ENCODE data around the gene SH2D4B. TPM values are rescaled to one million over a fixed set of nuclear protein-coding genes. Genes with fewer than 3 reads are reported as not detected.

Gene SH2D4B
- total RNA-seq, 1 experiment from 2014 or later = 0.08 TPM

DNA sequence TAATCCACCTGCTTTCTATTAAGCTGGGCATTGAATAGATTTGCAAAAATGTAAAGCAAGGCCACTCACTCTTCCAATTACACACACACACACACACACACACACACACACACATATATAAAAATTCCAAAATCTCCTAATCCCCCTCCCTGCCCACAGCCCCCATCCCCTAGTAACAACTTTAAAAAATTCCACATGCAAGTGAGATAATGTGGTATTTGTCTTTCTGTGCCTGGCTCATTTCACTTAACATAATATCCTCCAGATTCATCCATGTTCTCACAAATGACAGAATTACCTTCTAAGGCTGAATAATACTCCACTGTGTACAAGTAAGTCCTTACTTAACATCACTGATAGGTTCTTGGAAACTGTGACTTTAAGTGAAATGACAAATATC, 24.2 kb downstream of the SH2D4B start:
- DNase-seq (ENCODE audit: low read depth in 1 of 2, low spot score in 2 of 2) = no peak
- H3K4me3 ChIP-seq = no peak overlapping the region
- H3K4me1 ChIP-seq (replicated peaks) = no peaks in the 10 kb centered on the region
- peaks cover 15% of the 10 kb centered on the region; the same call in 1 of the 2 replicates for H3K27me3 ChIP-seq (replicated peaks)
- no peaks in the 10 kb centered on the region for H3K36me3 ChIP-seq
- H3K27ac ChIP-seq = no peak overlapping the region
- H3K9me3 ChIP-seq (replicated peaks) = no peaks in the 10 kb centered on the region

DNA sequence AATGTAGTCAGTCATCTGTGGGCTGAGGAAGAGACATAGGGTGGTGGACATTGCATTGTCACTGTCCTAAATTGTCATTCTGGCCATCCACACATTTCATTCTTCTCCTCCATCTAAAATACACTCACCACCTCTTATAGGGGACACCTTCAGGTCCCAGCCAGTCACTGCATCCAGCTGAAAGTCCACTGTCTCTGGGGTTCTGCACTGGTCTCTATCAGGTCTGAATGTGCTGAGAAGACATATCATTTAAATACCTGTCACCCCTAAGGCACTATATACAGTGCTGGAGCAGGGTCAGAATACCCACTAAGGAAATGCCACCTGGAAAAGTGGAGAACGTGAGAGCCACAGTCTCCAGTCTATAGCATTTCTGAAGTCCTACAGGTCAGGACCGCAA, 29.6 kb downstream of the SH2D4B start:
- H3K27me3 ChIP-seq (replicated peaks) = peaks cover 26% of the 10 kb centered on the region; the same call in 1 of the 2 replicates
- no peaks in the 10 kb centered on the region for H3K9me3 ChIP-seq (replicated peaks)
- DNase-seq (ENCODE audit: low read depth in 1 of 2, low spot score in 2 of 2) = peak in 1 of 2 experiments; percentile 9
- no peak overlapping the region for H3K27ac ChIP-seq
- H3K4me3 ChIP-seq = no peak overlapping the region
- H3K36me3 ChIP-seq = no peaks in the 10 kb centered on the region
- no peaks in the 10 kb centered on the region for H3K4me1 ChIP-seq (replicated peaks)

DNA sequence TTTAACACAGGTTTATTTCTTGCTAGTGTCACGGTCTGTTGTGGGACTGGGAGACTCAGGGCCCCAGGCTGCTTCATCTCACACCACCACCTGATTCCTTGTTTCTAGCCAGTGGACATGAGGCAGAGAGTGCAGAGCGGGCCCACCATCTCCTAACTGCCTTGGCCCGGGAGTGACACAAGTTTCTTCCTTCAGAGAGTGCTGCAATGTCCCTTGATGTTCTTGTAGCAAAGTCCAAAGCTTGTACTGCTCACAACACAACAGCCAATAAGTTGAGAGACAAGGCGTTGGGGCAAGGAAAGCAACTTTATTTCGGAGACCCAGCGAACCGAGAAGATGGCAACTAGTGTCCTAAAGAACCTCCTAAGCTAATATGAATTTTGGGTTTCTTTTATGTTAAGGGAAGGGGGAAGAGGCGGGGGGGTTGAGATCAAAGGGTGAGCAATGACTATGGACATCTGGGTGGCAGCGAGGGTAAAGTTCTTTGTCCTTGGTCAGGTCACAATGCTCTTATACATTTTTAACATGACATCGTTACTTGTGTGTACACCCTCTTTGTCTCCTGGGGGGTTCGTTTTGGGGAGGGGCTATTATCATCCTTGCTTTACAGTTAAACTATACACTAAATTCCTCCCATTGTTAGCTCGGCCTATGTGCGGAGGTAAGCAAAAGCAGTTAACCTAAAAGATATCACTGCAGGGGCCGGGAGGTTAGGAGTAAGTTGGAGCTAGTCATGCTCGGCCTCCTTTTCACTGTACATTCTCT, 31.6 kb downstream of the SH2D4B start:
- no peak overlapping the region for H3K4me3 ChIP-seq
- peak in 1 of 2 experiments; percentile 24 for DNase-seq (ENCODE audit: low read depth in 1 of 2, low spot score in 2 of 2)
- H3K36me3 ChIP-seq = no peaks in the 10 kb centered on the region
- no peaks in the 10 kb centered on the region for H3K9me3 ChIP-seq (replicated peaks)
- H3K4me1 ChIP-seq (replicated peaks) = no peaks in the 10 kb centered on the region
- no peak overlapping the region for H3K27ac ChIP-seq
- H3K27me3 ChIP-seq (replicated peaks) = peaks cover 22% of the 10 kb centered on the region; the same call in 1 of the 2 replicates

DNA sequence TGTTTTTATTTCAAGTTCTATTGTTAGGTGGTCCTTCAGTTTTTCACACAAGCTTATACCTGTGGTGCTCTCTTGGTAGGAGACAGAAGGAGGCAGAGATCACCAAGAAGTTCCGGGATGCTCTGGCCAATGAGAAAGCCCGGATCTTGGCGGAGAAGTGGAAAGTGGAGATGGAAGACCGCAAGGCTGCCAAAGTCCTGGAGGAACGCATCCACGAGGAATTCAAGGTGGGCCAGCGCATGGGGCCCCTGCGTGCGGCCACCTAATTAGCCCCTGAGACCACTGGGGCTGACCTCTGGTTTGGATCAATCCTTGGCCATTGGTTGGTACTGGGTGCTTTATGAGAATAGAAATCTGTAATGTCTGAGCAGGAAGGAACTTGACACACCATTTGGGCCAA, 33.6 kb downstream of the SH2D4B start:
- Histone ChIP-seq H3K4me3 (no peak overlapping the region), H3K9me3 (replicated peaks) (no peaks in the 10 kb centered on the region), H3K27ac (no peak overlapping the region), H3K4me1 (replicated peaks) (no peaks in the 10 kb centered on the region), H3K36me3 (no peaks in the 10 kb centered on the region), H3K27me3 (replicated peaks) (peaks cover 16% of the 10 kb centered on the region; the same call in 1 of the 2 replicates)
- DNase-seq (ENCODE audit: low read depth in 1 of 2, low spot score in 2 of 2) = peak in 1 of 2 experiments; percentile 20

DNA sequence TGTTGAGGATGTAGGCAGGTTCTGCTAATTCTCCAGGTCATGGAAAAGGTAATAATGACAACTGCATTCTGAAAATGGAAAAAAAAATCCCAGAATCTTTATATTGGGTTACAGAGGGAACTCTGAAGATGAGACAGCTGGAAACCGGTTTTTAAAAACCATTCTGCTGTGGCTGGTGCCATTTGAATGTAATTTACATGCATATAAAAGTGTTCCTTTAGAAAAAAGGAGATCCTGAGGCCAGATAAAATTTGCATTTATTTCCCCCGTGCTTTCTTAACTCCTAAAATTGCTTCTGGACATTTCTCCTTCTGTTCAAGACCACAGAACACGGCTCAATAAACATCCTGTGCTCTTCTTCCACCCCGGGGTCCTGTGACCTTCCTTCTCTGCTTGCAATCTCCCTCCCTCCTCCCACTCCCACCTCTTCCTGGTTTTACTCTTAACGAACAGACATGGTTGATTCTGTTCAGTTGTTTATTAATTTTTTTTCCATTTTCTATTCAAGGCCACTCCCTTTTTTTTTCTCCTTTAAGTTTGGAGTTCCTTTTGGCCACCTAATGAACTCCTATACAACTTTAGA, 41.6 kb downstream of the SH2D4B start:
- Histone ChIP-seq H3K4me3 (no peak overlapping the region), H3K36me3 (no peaks in the 10 kb centered on the region), H3K27me3 (replicated peaks) (no peaks in the 10 kb centered on the region)

DNA sequence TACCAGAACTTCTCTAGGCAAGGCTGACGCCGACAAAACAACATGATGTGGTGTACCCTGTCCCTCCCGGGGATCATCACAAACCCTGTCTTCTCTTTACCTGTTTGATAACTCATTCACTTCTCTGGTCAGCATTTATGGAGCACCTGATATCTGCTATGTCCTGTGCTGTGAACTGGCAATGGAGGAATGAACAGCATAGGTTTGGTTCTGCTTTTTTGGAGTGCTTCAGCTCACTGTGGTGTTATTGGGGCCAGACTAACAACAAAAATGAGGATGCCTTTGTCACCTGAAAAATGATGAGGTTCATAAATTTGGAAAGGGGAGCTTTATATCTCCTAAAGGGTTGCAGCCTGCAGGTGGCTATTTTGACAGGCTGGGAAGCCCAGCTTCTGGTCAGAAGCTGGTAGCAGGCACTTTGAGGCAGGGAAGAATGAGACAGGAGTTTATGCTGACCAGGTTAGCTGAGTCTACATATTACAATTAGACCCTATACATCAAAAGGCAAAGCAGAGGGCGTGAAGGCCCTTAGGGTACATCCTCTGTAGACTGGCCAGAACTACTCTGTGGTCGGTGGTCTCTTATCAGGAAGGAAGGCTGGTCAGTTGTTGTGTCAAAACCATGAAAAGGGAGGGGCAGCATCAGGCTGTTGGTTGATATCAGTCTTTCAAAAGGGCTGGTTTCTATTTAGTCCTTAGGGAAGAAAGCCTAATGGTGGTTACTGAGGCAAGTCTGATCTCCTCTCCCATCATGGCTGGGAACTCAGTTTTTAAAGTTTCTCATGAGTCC, 42.3 kb downstream of the SH2D4B start:
- no peaks in the 10 kb centered on the region for H3K27me3 ChIP-seq (replicated peaks)
- no peaks in the 10 kb centered on the region for H3K9me3 ChIP-seq (replicated peaks)
- H3K4me3 ChIP-seq = no peak overlapping the region
- H3K27ac ChIP-seq = no peak overlapping the region
- H3K36me3 ChIP-seq = no peaks in the 10 kb centered on the region
- DNase-seq (ENCODE audit: low read depth in 1 of 2, low spot score in 2 of 2) = peak in 1 of 2 experiments; percentile 22
- no peaks in the 10 kb centered on the region for H3K4me1 ChIP-seq (replicated peaks)

More for the DNA sequence above, 41.6 kb downstream of the SH2D4B start:
- Histone ChIP-seq H3K9me3 (replicated peaks) (no peaks in the 10 kb centered on the region), H3K27ac (no peak overlapping the region), H3K4me1 (replicated peaks) (no peaks in the 10 kb centered on the region)
- DNase-seq (ENCODE audit: low read depth in 1 of 2, low spot score in 2 of 2) = no peak

DNA sequence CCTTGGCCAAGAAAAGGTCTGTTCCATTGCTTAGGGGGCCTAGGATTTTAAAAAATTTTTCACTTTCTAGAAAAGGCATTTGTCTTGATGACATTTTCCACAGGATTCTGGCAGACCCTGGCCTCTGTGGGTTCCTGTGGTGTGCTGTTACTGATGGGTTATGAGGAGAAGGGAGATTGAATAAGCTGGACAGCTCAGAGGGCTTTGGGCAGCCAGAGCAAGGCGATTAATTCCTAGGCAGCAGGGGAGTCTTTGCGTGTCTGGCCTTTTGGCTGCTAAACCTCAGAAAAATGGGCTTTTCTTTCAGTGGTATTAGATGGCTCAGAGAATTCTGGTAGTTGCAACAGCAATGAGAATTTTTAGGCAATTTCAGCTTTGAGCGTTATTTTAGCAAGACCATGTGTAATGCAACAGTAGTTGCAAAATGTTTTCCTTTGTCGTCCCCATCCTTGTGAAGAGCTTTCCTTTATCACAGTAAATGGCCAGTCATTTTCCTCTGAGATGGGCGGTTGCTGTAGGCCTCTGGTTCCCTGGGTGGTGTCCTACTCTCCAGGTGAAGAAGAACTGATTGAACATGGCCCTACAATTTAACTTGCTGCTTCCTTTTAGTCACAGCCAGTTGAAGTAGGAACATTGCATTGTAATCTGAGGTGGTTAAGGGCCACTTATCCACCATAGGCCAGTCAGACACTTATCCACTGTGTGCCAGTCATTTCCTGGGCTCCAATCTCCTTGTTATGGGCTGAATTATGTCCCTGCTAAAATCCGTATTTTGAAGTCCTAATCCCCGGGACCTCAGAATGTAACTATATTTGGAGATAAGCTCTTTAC, 43.2 kb downstream of the SH2D4B start:
- no peak overlapping the region for H3K4me3 ChIP-seq
- H3K27ac ChIP-seq = no peak overlapping the region
- H3K4me1 ChIP-seq (replicated peaks) = no peaks in the 10 kb centered on the region
- DNase-seq (ENCODE audit: low read depth in 1 of 2, low spot score in 2 of 2) = peak in 1 of 2 experiments; percentile 15
- no peaks in the 10 kb centered on the region for H3K36me3 ChIP-seq
- H3K9me3 ChIP-seq (replicated peaks) = no peaks in the 10 kb centered on the region
- H3K27me3 ChIP-seq (replicated peaks) = no peaks in the 10 kb centered on the region

DNA sequence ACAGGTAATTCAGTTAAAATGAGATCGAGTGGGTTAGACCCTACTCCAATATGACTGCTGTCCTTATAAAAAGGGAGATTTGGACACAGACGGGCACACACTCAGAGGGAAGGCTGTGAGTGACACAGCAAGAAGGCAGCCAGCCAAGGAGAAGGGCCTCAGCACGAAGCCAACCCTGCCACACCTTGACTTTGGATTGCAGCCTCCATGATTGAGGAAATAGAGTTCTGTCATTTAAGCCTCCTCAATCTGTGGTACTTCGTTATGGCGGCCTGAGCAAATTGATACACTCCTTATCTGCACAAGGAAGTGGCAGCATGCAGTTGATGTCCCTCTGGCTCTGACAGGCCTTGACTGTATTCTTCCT, 43.8 kb downstream of the SH2D4B start:
- H3K27ac ChIP-seq = no peak overlapping the region
- no peaks in the 10 kb centered on the region for H3K9me3 ChIP-seq (replicated peaks)
- no peaks in the 10 kb centered on the region for H3K36me3 ChIP-seq
- H3K4me3 ChIP-seq = no peak overlapping the region
- peak in 1 of 2 experiments; percentile 28 for DNase-seq (ENCODE audit: low read depth in 1 of 2, low spot score in 2 of 2)
- no peaks in the 10 kb centered on the region for H3K4me1 ChIP-seq (replicated peaks)
- H3K27me3 ChIP-seq (replicated peaks) = no peaks in the 10 kb centered on the region

DNA sequence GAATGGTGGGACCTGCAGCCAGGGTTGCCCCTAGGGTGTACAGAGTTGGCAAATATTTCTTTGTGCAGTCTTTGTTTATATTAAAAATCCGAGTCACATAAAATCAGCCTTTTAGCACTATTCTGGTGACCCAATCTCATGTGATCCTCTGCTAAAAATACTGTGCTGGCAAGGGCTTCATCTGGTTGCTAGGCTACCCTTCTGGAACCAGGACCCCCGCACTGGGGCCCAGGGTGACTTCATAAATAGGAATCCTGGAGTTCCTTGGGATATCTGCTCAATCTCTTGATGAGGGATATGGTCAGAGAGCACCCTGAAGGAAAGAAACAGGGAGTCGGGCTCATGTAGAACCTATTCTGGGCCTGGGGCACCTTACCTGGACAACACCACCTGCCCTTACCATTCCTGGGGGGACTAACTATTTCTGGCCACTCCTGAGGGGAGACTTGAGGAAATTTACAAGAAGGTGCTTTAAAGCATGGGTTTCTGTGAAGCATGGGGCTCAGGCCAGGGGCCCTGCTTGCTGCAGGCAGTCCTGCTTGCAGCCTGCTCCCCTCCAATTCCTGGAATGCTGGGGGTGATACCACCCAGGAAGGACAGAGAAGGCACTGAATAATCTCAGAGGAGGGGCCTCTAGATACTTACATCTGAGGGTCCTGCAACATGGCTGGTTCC, 44.7 kb downstream of the SH2D4B start:
- Histone ChIP-seq H3K27ac (no peak overlapping the region), H3K27me3 (replicated peaks) (no peaks in the 10 kb centered on the region), H3K4me3 (no peak overlapping the region), H3K9me3 (replicated peaks) (no peaks in the 10 kb centered on the region), H3K4me1 (replicated peaks) (no peaks in the 10 kb centered on the region), H3K36me3 (no peaks in the 10 kb centered on the region)
- peak in 1 of 2 experiments; percentile 14 for DNase-seq (ENCODE audit: low read depth in 1 of 2, low spot score in 2 of 2)

DNA sequence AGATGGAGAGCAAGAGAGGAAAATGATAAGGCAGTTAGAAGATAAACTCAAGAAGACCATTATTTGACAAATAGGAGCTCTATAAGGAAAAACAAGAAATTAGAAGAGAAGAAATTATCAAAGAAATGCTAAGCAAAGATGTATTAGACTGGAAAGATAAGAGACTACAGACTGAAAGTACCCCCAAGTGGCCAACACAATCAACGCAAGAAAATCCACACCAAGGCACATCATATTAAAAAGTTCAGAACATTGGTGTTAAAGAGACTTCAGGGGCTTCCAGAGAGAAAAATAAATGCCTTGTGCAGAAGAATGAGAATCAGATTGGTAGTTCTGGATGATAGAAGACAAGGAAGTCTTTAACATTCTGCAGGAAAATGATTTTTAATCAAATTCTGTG, 46.0 kb downstream of the SH2D4B start:
- Histone ChIP-seq H3K27me3 (replicated peaks) (no peaks in the 10 kb centered on the region; the same call in 1 of the 2 replicates), H3K4me3 (no peak overlapping the region), H3K27ac (no peak overlapping the region), H3K4me1 (replicated peaks) (no peaks in the 10 kb centered on the region), H3K36me3 (no peaks in the 10 kb centered on the region), H3K9me3 (replicated peaks) (no peaks in the 10 kb centered on the region)
- DNase-seq (ENCODE audit: low read depth in 1 of 2, low spot score in 2 of 2) = peak in 1 of 2 experiments; percentile 5

DNA sequence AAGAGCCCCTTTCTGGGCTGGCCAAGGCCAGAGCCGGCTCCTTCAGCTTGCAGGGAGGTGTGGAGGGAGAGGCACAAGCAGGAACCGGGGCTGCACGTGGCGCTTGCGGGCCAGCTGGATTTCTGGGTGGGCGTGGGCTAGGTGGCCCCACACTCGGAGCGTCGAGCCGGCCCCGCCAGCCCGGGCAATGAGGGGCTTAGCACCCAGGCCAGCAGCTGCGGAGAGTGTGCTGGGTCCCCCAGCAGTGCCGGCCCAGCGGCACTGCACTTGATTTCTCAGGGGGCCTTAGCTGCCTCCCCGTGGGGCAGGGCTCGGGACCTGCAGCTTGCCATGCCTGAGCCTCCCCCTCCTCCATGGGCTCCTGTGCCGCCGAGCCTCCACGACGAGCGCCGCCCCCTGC, 48.1 kb downstream of the SH2D4B start:
- H3K27ac ChIP-seq = no peak overlapping the region
- H3K27me3 ChIP-seq (replicated peaks) = no peaks in the 10 kb centered on the region; the same call in 1 of the 2 replicates
- peak in 1 of 2 experiments; percentile 28 for DNase-seq (ENCODE audit: low read depth in 1 of 2, low spot score in 2 of 2)

DNA sequence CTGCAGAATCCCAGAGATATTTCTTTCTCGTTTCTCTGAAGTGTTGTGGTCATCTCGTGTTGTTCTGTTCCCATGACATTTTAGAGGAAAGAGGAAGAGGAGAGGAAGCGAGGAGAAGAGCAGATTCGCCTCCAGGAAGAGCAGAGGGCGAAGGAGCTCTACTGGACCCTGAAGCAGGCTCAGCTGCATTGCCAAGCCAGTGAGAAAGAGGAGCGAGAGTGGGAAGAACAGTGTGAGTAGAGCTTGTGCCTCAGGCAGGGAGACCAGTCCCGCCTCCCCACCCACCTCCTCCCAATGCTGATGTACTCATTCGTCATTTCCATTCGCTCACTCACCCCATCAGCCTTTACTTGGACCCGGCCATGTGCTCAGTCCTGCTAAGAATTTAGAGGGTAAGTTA, 50.8 kb downstream of the SH2D4B start:
- no peak for DNase-seq (ENCODE audit: low read depth in 1 of 2, low spot score in 2 of 2)
- Histone ChIP-seq H3K36me3 (no peaks in the 10 kb centered on the region), H3K27ac (no peak overlapping the region), H3K9me3 (replicated peaks) (no peaks in the 10 kb centered on the region), H3K4me3 (no peak overlapping the region), H3K27me3 (replicated peaks) (no peaks in the 10 kb centered on the region; the same call in 1 of the 2 replicates), H3K4me1 (replicated peaks) (no peaks in the 10 kb centered on the region)

More for the DNA sequence above, 48.1 kb downstream of the SH2D4B start:
- H3K4me3 ChIP-seq = no peak overlapping the region
- no peaks in the 10 kb centered on the region for H3K9me3 ChIP-seq (replicated peaks)
- no peaks in the 10 kb centered on the region for H3K4me1 ChIP-seq (replicated peaks)
- H3K36me3 ChIP-seq = no peaks in the 10 kb centered on the region

Measured in SJSA1 (cell line).